ENCODE data around the gene ENTHD1.

DNA sequence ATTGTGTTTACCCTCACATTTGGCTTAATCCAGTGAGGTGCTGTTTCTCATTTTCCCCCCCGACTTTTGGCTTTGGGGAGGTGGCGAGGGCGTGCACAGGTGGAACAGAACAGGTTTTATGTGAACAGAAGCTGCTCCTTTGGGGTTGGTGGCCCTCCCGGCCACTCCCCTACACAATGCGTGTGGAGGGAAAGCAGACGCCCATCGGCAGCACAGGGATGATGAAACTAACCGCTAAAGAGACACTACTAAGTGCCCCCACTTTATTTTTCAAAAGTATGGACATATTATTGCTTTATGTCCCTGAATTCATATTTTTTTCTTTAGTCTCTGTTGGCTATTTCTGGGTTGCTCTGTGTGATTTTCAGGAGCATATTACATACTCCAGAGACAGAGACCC is 160.9 kb downstream of the ENTHD1 start:
- TF ChIP-seq, protein P1, sequence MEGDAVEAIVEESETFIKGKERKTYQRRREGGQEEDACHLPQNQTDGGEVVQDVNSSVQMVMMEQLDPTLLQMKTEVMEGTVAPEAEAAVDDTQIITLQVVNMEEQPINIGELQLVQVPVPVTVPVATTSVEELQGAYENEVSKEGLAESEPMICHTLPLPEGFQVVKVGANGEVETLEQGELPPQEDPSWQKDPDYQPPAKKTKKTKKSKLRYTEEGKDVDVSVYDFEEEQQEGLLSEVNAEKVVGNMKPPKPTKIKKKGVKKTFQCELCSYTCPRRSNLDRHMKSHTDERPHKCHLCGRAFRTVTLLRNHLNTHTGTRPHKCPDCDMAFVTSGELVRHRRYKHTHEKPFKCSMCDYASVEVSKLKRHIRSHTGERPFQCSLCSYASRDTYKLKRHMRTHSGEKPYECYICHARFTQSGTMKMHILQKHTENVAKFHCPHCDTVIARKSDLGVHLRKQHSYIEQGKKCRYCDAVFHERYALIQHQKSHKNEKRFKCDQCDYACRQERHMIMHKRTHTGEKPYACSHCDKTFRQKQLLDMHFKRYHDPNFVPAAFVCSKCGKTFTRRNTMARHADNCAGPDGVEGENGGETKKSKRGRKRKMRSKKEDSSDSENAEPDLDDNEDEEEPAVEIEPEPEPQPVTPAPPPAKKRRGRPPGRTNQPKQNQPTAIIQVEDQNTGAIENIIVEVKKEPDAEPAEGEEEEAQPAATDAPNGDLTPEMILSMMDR (IDR thresholded peaks at IDR 0.05; ENCODE audit: poor library complexity, severe bottlenecking): no peak
- no peak for TF ChIP-seq SMC3 (conservative IDR thresholded peaks at IDR 0.05; ENCODE audit: poor library complexity)
- no peak for TF ChIP-seq POLR2AphosphoS5 (IDR thresholded peaks at IDR 0.05)
- TF ChIP-seq TAF1 (IDR thresholded peaks at IDR 0.05; ENCODE audit: low read depth): no peak
